Peyer's patch (tissue), 4 donors: Measurements from ENCODE around the gene ADGRE3. TPM values are rescaled to one million over a fixed set of nuclear protein-coding genes. Genes with fewer than 3 reads are reported as not detected.

Experiments used
- DNase-seq, 3 donors: peaks; one replicate each; pipeline ENCODE4 v3.0.0-alpha.2; 2017 to 2019
- H3K27ac ChIP-seq, 4 donors: fragments of 200-600 bp; sonication (generic); one replicate each; pipeline ENCODE4 v1.5.1; 2016 to 2019
- H3K27me3 ChIP-seq, 2 donors: fragments of 200-600 bp; sonication (generic); one replicate each; pipeline ENCODE4 v1.5.1; 2019
- H3K36me3 ChIP-seq, 3 donors: fragments of 200-600 bp; sonication (generic); one replicate each; pipeline ENCODE4 v1.5.1; 2016 to 2019
- H3K4me1 ChIP-seq, 4 donors: fragments of 200-600 bp; sonication (generic); one replicate each; pipeline ENCODE4 v1.5.1; 2016 to 2019
- H3K4me3 ChIP-seq, 4 donors: fragments of 200-600 bp; sonication (generic); 1 replicate in 3 of 4; 2 replicates in 1 of 4; pipeline ENCODE4 v1.5.1; 2016 to 2019; ENCODE audit warnings: mild to moderate bottlenecking in 1 of 4
- H3K9me3 ChIP-seq, 4 donors: fragments of 200-600 bp; sonication (generic); one replicate each; pipeline ENCODE4 v1.5.1; 2016 to 2019; ENCODE audit warnings: mild to moderate bottlenecking in 1 of 4
- POLR2A ChIP-seq, 2 donors: fragments of 450-650 bp; IDR thresholded peaks; one replicate each; pipeline ENCODE4 v1.5.1; 2017; ENCODE audit warnings: antibody characterized with exemption in 2 of 2, mild to moderate bottlenecking in 2 of 2, moderate library complexity in 2 of 2
- total RNA-seq, 4 donors: library from RNA; depleted of rRNA; stranded (reverse); fragments of >200 nt; gene quantifications; one replicate each; pipeline ENCODE4 v1.1.0, GENCODE V29; 2016
- TF ChIP-seq, protein P1 (sequence below), 6 experiments: fragments of 450-650 bp in 4 of 6; fragments of 200-600 bp in 2 of 6; sonication (generic) in 1 of 6; IDR thresholded peaks; one replicate each; pipeline ENCODE4 v1.5.1; 2017 to 2019; ENCODE audit warnings: antibody characterized with exemption in 6 of 6, mild to moderate bottlenecking in 3 of 6, moderate library complexity in 1 of 6

The ADGRE3 gene, protein sequence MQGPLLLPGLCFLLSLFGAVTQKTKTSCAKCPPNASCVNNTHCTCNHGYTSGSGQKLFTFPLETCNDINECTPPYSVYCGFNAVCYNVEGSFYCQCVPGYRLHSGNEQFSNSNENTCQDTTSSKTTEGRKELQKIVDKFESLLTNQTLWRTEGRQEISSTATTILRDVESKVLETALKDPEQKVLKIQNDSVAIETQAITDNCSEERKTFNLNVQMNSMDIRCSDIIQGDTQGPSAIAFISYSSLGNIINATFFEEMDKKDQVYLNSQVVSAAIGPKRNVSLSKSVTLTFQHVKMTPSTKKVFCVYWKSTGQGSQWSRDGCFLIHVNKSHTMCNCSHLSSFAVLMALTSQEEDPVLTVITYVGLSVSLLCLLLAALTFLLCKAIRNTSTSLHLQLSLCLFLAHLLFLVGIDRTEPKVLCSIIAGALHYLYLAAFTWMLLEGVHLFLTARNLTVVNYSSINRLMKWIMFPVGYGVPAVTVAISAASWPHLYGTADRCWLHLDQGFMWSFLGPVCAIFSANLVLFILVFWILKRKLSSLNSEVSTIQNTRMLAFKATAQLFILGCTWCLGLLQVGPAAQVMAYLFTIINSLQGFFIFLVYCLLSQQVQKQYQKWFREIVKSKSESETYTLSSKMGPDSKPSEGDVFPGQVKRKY
- total RNA-seq = not detected

DNA sequence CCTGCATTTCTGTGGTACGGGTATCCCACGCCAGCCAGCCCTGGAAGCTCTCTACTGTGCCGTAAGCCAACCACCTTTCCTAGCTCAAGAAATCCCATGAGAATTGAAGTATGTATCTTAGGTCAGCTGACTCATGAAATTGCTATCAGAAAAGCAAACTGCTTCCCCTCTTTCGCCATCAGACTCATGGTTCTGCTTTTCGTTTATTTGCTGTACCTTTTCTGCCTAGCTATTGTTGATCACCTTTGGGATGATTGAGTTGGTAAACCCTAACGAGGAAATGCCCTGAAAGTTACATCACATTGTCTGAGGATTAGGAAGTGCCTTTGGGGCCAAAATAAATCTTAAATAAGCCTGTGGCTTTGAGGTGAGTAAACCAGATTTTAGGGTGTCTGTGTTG, at the start of gene ADGRE3:
ADGRE3 (minus strand) TSS at position 81 of the 400 bp plus-strand sequence; CDS start at position 7, 74 bp downstream.
- TF ChIP-seq POLR2A (IDR thresholded peaks at IDR 0.05) = no peak
- TF ChIP-seq, protein P1, sequence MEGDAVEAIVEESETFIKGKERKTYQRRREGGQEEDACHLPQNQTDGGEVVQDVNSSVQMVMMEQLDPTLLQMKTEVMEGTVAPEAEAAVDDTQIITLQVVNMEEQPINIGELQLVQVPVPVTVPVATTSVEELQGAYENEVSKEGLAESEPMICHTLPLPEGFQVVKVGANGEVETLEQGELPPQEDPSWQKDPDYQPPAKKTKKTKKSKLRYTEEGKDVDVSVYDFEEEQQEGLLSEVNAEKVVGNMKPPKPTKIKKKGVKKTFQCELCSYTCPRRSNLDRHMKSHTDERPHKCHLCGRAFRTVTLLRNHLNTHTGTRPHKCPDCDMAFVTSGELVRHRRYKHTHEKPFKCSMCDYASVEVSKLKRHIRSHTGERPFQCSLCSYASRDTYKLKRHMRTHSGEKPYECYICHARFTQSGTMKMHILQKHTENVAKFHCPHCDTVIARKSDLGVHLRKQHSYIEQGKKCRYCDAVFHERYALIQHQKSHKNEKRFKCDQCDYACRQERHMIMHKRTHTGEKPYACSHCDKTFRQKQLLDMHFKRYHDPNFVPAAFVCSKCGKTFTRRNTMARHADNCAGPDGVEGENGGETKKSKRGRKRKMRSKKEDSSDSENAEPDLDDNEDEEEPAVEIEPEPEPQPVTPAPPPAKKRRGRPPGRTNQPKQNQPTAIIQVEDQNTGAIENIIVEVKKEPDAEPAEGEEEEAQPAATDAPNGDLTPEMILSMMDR (IDR thresholded peaks at IDR 0.05) = no peak
- no peaks in the 10 kb centered on the region for H3K27me3 ChIP-seq
- no peaks in the 10 kb centered on the region for H3K4me1 ChIP-seq
- no peak within 1 kb of the TSS for H3K27ac ChIP-seq
- DNase-seq = no peak
- H3K9me3 ChIP-seq = no peaks in the 10 kb centered on the region
- no peaks in the 10 kb centered on the region for H3K36me3 ChIP-seq
- no peak within 1 kb of the TSS for H3K4me3 ChIP-seq

DNA sequence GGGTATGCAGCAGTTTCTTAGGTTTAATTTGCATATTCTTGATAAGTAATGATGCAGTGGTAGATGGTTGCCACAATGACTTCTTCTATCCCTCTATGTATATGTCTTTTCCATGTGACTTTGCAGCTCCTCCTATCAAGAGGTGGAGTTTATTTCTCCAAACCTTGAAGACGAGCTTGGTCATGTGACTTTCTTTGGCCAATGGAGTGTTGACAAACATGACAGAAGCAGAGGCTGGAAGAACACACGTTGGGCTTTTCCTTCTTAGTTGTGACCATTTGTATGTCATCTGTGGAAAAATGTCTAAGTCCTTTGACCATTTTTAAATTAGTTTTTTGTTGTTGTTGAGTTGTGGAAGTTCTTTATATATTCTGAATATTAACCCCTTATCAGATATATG, 47.5 kb upstream of the ADGRE3 start:
- H3K4me3 ChIP-seq = no peak overlapping the region
- DNase-seq = no peak
- H3K36me3 ChIP-seq = peaks cover 0 to 36% (median 0%) of the 10 kb centered on the region in 3 donors
- no peaks in the 10 kb centered on the region for H3K27me3 ChIP-seq
- no peak overlapping the region for H3K27ac ChIP-seq
- H3K9me3 ChIP-seq = peaks cover 0 to 70% (median 25%) of the 10 kb centered on the region in 4 donors
- no peaks in the 10 kb centered on the region for H3K4me1 ChIP-seq
- no peak for TF ChIP-seq POLR2A (IDR thresholded peaks at IDR 0.05)
- TF ChIP-seq, protein P1 (IDR thresholded peaks at IDR 0.05) = no peak

DNA sequence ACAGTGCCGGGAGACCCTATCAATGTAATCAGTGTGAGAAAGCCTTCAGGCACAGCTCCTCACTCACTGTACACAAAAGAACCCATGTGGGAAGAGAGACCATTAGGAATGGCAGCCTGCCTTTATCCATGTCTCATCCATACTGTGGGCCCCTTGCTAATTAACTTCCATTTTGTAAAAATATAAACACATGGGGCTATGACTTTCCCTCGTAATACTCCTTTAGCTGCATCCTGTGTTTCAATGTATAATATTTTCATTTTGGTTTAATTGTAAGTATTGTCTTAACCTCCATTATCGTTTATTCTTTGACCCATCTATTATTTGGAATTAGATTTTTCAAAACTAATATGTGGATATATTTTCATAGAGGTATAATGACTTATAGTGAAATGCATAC, 44.5 kb upstream of the ADGRE3 start:
- Histone ChIP-seq H3K4me3 (no peak overlapping the region), H3K4me1 (no peaks in the 10 kb centered on the region), H3K36me3 (peaks cover 0 to 65% (median 0%) of the 10 kb centered on the region in 3 donors), H3K27me3 (no peaks in the 10 kb centered on the region), H3K9me3 (peaks cover 0 to 76% (median 24%) of the 10 kb centered on the region in 4 donors), H3K27ac (no peak overlapping the region)
- TF ChIP-seq POLR2A (IDR thresholded peaks at IDR 0.05) = no peak
- TF ChIP-seq, protein P1 (IDR thresholded peaks at IDR 0.05) = no peak
- DNase-seq = no peak

DNA sequence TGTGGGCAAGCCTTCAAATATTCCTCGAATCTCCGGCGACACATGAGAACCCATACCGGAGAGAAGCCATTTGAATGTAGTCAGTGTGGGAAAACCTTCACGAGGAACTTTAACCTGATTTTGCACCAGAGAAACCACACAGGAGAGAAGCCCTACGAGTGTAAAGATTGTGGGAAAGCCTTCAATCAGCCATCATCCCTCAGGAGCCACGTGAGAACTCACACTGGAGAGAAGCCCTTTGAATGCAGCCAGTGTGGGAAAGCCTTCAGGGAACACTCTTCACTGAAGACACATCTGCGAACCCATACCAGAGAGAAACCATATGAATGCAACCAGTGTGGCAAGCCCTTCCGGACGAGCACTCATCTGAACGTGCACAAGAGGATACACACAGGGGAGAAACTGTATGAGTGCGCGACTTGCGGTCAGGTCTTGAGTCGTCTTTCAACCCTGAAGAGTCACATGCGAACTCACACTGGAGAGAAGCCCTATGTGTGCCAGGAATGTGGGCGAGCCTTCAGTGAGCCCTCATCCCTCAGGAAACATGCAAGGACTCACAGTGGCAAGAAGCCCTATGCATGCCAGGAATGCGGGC, 44.0 kb upstream of the ADGRE3 start:
- TF ChIP-seq, protein P1 (IDR thresholded peaks at IDR 0.05) = no peak
- no peak for TF ChIP-seq POLR2A (IDR thresholded peaks at IDR 0.05)
- Histone ChIP-seq H3K4me3 (no peak overlapping the region), H3K9me3 (peaks cover 0 to 76% (median 24%) of the 10 kb centered on the region in 4 donors), H3K27ac (no peak overlapping the region), H3K27me3 (no peaks in the 10 kb centered on the region), H3K4me1 (no peaks in the 10 kb centered on the region), H3K36me3 (peaks cover 0 to 71% (median 0%) of the 10 kb centered on the region in 3 donors)
- no peak for DNase-seq

DNA sequence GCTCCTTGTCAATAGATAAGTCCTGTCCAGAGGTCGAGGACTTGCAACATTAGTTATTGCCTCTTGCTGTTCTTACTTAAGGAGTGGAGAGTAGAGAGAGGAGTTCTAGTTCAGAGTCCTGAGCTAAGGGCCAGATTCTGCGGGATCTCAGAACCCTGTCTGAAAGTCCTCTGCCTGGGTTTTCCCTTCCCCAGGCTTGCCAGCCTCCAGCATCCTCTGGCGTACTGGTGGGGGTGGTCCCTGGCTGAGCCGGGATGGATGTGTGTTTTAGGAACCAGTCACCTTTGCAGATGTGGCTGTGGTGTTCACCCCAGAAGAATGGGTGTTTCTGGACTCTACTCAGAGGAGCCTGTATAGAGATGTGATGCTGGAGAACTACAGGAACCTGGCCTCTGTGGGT, 41.2 kb upstream of the ADGRE3 start:
- Histone ChIP-seq H3K36me3 (peaks cover 0 to 81% (median 0%) of the 10 kb centered on the region in 3 donors), H3K9me3 (peaks cover 0 to 62% (median 24%) of the 10 kb centered on the region in 4 donors), H3K4me1 (no peaks in the 10 kb centered on the region), H3K27ac (no peak overlapping the region), H3K4me3 (no peak overlapping the region), H3K27me3 (no peaks in the 10 kb centered on the region)
- no peak for DNase-seq
- TF ChIP-seq POLR2A (IDR thresholded peaks at IDR 0.05) = no peak
- TF ChIP-seq, protein P1 (IDR thresholded peaks at IDR 0.05) = no peak
